Liver (tissue), 9 donors: ENCODE results near the gene HOOK2. TPM values are rescaled to one million over a fixed set of nuclear protein-coding genes. Genes with fewer than 3 reads are reported as not detected.

Source experiments
- DNase-seq: peaks from one replicate; pipeline ENCODE4 v3.0.0-alpha.2; 2017; ENCODE audit warnings: low spot score
- H3K27ac ChIP-seq, 2 donors: one replicate each; pipeline ENCODE4 v1.7.0; 2013; ENCODE audit warnings: inconsistent platforms in 2 of 2, low read length in 2 of 2, control low read depth in 1 of 2, low read depth in 1 of 2, mild to moderate bottlenecking in 1 of 2
- H3K27me3 ChIP-seq, 4 donors: one replicate each; pipeline versions ENCODE4 v1.6.1 to v1.7.0; 2013; ENCODE audit warnings: low read length in 3 of 4, inconsistent platforms in 1 of 4, mild to moderate bottlenecking in 1 of 4, moderate library complexity in 1 of 4; ENCODE audit not compliant: control insufficient read depth in 4 of 4, insufficient read depth in 4 of 4
- H3K36me3 ChIP-seq, 4 donors: one replicate each; pipeline versions ENCODE4 v1.6.1 to v1.7.0; 2013; ENCODE audit warnings: low read length in 3 of 4, mild to moderate bottlenecking in 3 of 4, low read depth in 1 of 4, moderate library complexity in 1 of 4; ENCODE audit not compliant: control insufficient read depth in 4 of 4, insufficient read depth in 3 of 4
- H3K4me1 ChIP-seq, 4 donors: one replicate each; pipeline versions ENCODE4 v1.6.1 to v1.7.0; 2013; ENCODE audit warnings: low read length in 3 of 4, mild to moderate bottlenecking in 3 of 4, moderate library complexity in 1 of 4; ENCODE audit not compliant: control insufficient read depth in 4 of 4, insufficient read depth in 4 of 4
- H3K4me3 ChIP-seq, 3 donors: one replicate each; pipeline versions ENCODE4 v1.6.1 to v1.7.0; 2013; ENCODE audit warnings: low read length in 3 of 3, control low read depth in 1 of 3, low read depth in 1 of 3, mild to moderate bottlenecking in 1 of 3
- H3K9ac ChIP-seq, 2 donors: one replicate each; pipeline ENCODE4 v1.7.0; 2013; ENCODE audit warnings: low read length in 2 of 2, mild to moderate bottlenecking in 2 of 2, moderate library complexity in 2 of 2, control low read depth in 1 of 2, low read depth in 1 of 2
- H3K9me3 ChIP-seq, 4 donors: one replicate each; pipeline versions ENCODE4 v1.6.1 to v1.7.0; 2013; ENCODE audit warnings: low read length in 3 of 4; ENCODE audit not compliant: control insufficient read depth in 4 of 4
- ATF3 ChIP-seq: IDR thresholded peaks from 2 replicates; pipeline ENCODE4 v1.6.1; 2016; ENCODE audit warnings: antibody characterized with exemption
- EGR1 ChIP-seq, 2 donors: IDR thresholded peaks; 2 replicates each; pipeline ENCODE4 v1.6.1; 2016 to 2018; ENCODE audit warnings: antibody characterized with exemption in 2 of 2, low read depth in 2 of 2
- FOXA1 ChIP-seq: IDR thresholded peaks from 2 replicates; pipeline ENCODE4 v1.6.1; 2016; ENCODE audit warnings: antibody characterized with exemption
- FOXA2 ChIP-seq: IDR thresholded peaks from 2 replicates; pipeline ENCODE4 v1.6.1; 2016; ENCODE audit warnings: antibody characterized with exemption
- GABPA ChIP-seq, 2 donors: IDR thresholded peaks in 1 of 2; conservative IDR thresholded peaks in 1 of 2; 2 replicates each; pipeline ENCODE4 v1.6.1; 2016; ENCODE audit warnings: antibody characterized with exemption in 2 of 2, mild to moderate bottlenecking in 1 of 2, moderate library complexity in 1 of 2
- HNF4A ChIP-seq, 2 donors: conservative IDR thresholded peaks; 2 replicates each; pipeline ENCODE4 v1.6.1; 2016; ENCODE audit warnings: antibody characterized with exemption in 2 of 2, mild to moderate bottlenecking in 2 of 2
- JUND ChIP-seq, 2 donors: IDR thresholded peaks; 2 replicates each; pipeline ENCODE4 v1.6.1; 2016; ENCODE audit warnings: antibody characterized with exemption in 2 of 2
- NR2F2 ChIP-seq: IDR thresholded peaks from 2 replicates; pipeline ENCODE4 v1.6.1; 2016; ENCODE audit warnings: antibody characterized with exemption
- RAD21 ChIP-seq, 2 donors: IDR thresholded peaks; 2 replicates each; pipeline ENCODE4 v1.6.1; 2016; ENCODE audit warnings: antibody characterized with exemption in 2 of 2, mild to moderate bottlenecking in 2 of 2
- REST ChIP-seq: IDR thresholded peaks from 2 replicates; pipeline ENCODE4 v1.6.1; 2016; ENCODE audit warnings: antibody characterized with exemption, mild to moderate bottlenecking
- RXRA ChIP-seq, 2 donors: IDR thresholded peaks; 2 replicates each; pipeline ENCODE4 v1.6.1; 2017 to 2018; ENCODE audit warnings: antibody characterized with exemption in 2 of 2, mild to moderate bottlenecking in 1 of 2
- SP1 ChIP-seq: IDR thresholded peaks from 2 replicates; pipeline ENCODE4 v1.6.1; 2018; ENCODE audit warnings: antibody characterized with exemption, mild to moderate bottlenecking
- TAF1 ChIP-seq: conservative IDR thresholded peaks from 2 replicates; pipeline ENCODE4 v1.6.1; 2016; ENCODE audit warnings: antibody characterized with exemption, mild to moderate bottlenecking
- YY1 ChIP-seq: IDR thresholded peaks from 2 replicates; pipeline ENCODE4 v1.6.1; 2016; ENCODE audit warnings: antibody characterized with exemption, mild to moderate bottlenecking
- ZBTB33 ChIP-seq: IDR thresholded peaks from 2 replicates; pipeline ENCODE4 v1.6.1; 2016; ENCODE audit warnings: antibody characterized with exemption
- WGBS: extraction: QIAGEN DNeasy Blood & Tissue Kit; methylation state at CpG from one replicate; pipeline ENCODE4 v1.1.7; 2013; 5-methylcytosine and 5-hydroxymethylcytosine counted together
- polyA plus RNA-seq, 2 donors: library from polyadenylated mRNA; stranded (reverse) in 1 of 2; unstranded in 1 of 2; fragments of 200-250 nt in 1 of 2; fragments of >200 nt in 1 of 2; fragmentation: Nextera tagmentation in 1 of 2; extraction: Ambion mirVana in 1 of 2; gene quantifications; one replicate each; pipeline versions ENCODE4 v1.2.1 to v1.2.3, GENCODE V29; 2013 to 2015
- total RNA-seq, 2 donors: library from RNA; depleted of rRNA; stranded (reverse); fragments of >200 nt; gene quantifications; one replicate each; pipeline ENCODE4 v1.2.3, GENCODE V29; 2014
- TF ChIP-seq, protein P1 (sequence below): fragments of 150-350 bp; IDR thresholded peaks from 2 replicates; pipeline ENCODE4 v1.5.1; 2017; ENCODE audit warnings: improper control_type of control experiment, low read depth, low read length; ENCODE audit not compliant: missing input control
- donor health status: healthy.
- donor health status: healthy.
- donor health status: healthy.
- donor health status: healthy.
- donor health status: healthy.

HOOK2 gene
- total and polyA plus RNA-seq, 4 donors, result 11.3 to 36.4 (median 15.0) TPM

DNA sequence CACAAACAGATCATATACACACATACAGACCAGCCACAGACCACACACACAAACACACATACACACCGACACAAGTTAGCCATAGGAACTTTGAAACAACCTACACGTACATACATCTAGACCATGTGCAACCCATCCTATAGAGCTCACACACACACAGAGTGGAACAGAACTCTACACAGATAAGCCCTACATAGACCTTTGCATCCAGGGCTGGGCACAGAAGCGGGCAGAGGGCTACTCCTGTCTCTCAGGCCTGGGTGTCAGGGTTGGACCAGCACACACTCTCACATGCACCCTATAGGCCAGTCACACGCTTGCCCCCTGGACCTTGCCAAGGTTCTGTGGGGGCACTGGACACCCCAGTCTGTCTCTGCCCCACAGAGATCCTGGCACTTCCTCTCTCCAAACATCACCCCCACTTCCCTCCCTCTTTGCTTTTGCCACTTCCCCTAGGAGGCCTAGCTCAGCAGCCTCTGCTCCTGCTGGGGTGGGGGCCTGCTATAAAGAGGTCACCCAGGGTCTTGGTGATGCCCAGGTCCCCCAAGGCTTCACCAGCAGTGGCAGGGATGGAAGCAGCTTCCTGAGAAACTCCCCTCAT is 10.2 kb upstream of the HOOK2 start (continued):
- TF ChIP-seq RXRA (IDR thresholded peaks at IDR 0.05) (no peak), SP1 (no peak), FOXA1 (no peak), NR2F2 (no peak), HNF4A (conservative IDR thresholded peaks at IDR 0.05) (no peak)

DNA sequence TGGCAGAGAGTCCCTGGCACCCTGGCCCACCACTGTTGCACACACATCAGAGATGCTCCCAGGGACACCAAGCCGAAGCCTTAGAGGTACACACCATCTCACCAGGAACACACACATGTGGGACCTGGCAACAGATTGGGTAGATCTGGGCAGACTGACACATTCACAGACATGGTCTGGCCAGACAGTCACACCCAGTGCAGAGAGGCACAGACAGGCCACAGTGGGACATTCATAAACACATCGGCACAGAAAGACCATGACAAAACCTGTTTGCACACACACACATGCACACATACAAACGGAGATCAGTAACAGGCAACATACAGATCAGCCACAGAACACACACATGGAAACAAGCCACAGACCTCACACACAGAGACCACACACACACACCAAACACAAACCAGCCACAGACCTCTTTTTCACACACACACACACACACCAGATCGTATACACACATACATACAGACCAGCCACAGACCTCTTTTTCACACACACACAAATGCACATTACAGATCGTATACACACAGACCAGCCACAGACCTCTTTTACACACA is 9.6 kb upstream of the HOOK2 start:
- Histone ChIP-seq H3K27ac (peak overlapping the region; percentile 67 to 86), H3K4me1 (peaks cover 11 to 44% (median 25%) of the 10 kb centered on the region in 4 donors), H3K4me3 (no peak overlapping the region), H3K36me3 (no peaks in the 10 kb centered on the region), H3K9me3 (no peaks in the 10 kb centered on the region), H3K9ac (no peak overlapping the region), H3K27me3 (no peaks in the 10 kb centered on the region)
- peak; percentile 49 for DNase-seq
- TF ChIP-seq SP1 (no peak), REST (no peak), NR2F2 (no peak), FOXA2 (no peak), HNF4A (conservative IDR thresholded peaks at IDR 0.05) (no peak), EGR1 (IDR thresholded peaks at IDR 0.05; ENCODE audit: low read depth in 2 of 2) (no peak), ATF3 (no peak), TAF1 (no peak), YY1 (no peak), GABPA (IDR thresholded peaks at IDR 0.05 in 1 of 2, conservative IDR thresholded peaks at IDR 0.05 in 1 of 2) (no peak), JUND (IDR thresholded peaks at IDR 0.05) (no peak), ZBTB33 (no peak), RAD21 (IDR thresholded peaks at IDR 0.05) (no peak), FOXA1 (no peak), RXRA (IDR thresholded peaks at IDR 0.05) (no peak)
- TF ChIP-seq, protein P1, sequence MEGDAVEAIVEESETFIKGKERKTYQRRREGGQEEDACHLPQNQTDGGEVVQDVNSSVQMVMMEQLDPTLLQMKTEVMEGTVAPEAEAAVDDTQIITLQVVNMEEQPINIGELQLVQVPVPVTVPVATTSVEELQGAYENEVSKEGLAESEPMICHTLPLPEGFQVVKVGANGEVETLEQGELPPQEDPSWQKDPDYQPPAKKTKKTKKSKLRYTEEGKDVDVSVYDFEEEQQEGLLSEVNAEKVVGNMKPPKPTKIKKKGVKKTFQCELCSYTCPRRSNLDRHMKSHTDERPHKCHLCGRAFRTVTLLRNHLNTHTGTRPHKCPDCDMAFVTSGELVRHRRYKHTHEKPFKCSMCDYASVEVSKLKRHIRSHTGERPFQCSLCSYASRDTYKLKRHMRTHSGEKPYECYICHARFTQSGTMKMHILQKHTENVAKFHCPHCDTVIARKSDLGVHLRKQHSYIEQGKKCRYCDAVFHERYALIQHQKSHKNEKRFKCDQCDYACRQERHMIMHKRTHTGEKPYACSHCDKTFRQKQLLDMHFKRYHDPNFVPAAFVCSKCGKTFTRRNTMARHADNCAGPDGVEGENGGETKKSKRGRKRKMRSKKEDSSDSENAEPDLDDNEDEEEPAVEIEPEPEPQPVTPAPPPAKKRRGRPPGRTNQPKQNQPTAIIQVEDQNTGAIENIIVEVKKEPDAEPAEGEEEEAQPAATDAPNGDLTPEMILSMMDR, result no peak
- WGBS, result 71% methylated on average over 5 of the region's 5 CpGs
